MG63 (cell line): Measurements from ENCODE around the gene VWC2. TPM values are rescaled to one million over a fixed set of nuclear protein-coding genes. Genes with fewer than 3 reads are reported as not detected.
A peak's percentile ranks its signal among the peaks of the same experiment; 100 is the strongest.

Experiments
- DNase-seq: peaks from one replicate; pipeline ENCODE4 v3.0.0-alpha.2; 2020
- H3K27me3 ChIP-seq: fragments of 250-450 bp; sonication (Bioruptor Pico); 2 replicates; pipeline ENCODE4 v1.5.1; 2020; ENCODE audit warnings: mild to moderate bottlenecking, moderate library complexity
- H3K36me3 ChIP-seq: fragments of 250-450 bp; sonication (Bioruptor Pico); 2 replicates; pipeline ENCODE4 v1.5.1; 2020; ENCODE audit warnings: mild to moderate bottlenecking, moderate library complexity
- H3K4me3 ChIP-seq: fragments of 250-450 bp; sonication (Bioruptor Pico); 2 replicates; pipeline ENCODE4 v1.5.1; 2020; ENCODE audit warnings: mild to moderate bottlenecking, moderate library complexity
- H3K9me3 ChIP-seq: fragments of 250-450 bp; sonication (Bioruptor Pico); 2 replicates; pipeline ENCODE4 v1.5.1; 2020; ENCODE audit warnings: mild to moderate bottlenecking, moderate library complexity
- total RNA-seq: library from RNA; depleted of rRNA; stranded (reverse); fragments of >200 nt; shearing (Covaris generic); gene quantifications from 2 replicates; pipeline ENCODE4 v1.2.3, GENCODE V29; 2014; ENCODE audit warnings: low replicate concordance; rRNA removed

Gene VWC2
- not detected in 2 replicates for total RNA-seq

DNA sequence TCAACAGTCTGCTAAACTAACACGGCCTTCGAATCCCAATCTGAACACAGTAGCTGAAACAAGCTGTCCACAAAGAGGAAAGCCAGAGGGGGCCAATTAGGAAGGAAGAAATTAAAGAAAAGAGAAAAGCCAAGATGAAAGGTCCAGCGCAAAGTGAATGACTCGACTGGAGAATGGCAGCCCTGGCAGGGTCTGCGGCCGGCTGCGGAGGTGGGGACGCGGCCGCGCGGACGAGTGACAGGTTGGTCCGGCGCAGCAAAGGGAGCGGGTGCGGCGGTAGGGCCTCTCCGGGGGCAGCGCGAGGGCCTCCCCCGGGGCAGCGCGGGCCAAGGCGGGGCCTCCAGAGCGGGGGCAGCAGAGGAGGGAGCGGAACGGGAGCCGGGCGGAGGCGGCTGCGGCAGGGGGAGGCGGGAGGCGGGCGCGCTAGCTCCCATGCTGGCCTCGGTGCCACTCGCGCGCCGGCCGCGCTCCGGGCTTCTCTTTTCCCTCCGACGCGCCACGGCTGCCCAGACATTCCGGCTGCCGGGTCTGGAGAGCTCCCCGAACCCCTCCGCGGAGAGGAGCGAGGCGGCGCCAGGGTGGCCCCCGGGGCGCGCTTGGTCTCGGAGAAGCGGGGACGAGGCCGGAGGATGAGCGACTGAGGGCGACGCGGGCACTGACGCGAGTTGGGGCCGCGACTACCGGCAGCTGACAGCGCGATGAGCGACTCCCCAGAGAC lies at the start of gene VWC2:
Gene VWC2 (plus strand): TSS at position 421 of the 718 bp plus-strand sequence. CDS start 1,798 bp downstream, outside the sequence.
- H3K36me3 ChIP-seq = no peaks in the 10 kb centered on the region
- H3K9me3 ChIP-seq = no peaks in the 10 kb centered on the region
- H3K27me3 ChIP-seq = peaks cover 34% of the 10 kb centered on the region
- no peak for DNase-seq
- H3K4me3 ChIP-seq = peak within 1 kb of the TSS; percentile 24

DNA sequence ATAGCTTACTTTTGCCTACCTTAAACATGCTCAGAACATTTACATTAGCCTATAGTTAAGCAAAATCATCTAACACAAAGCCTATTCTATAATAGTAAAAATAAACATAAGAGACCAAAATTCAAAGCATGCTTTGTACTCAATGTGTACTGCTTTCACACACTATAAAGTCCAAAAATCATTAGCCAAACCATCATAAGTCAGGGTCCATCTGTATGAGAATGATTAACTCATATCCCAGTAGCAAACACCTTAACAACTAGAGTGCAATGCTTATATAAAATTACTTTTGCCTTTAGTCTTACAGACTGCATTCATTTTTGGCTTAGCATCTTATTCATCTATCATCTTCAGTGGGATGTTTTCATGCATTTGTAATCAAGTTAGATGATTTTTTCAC lies 49.4 kb upstream of the VWC2 start:
- DNase-seq = no peak
- Histone ChIP-seq H3K9me3 (no peaks in the 10 kb centered on the region), H3K36me3 (no peaks in the 10 kb centered on the region), H3K27me3 (no peaks in the 10 kb centered on the region), H3K4me3 (no peak overlapping the region)

GRCh38 chr7:49731836-49732235 lies 41.6 kb upstream of the VWC2 start:
- Histone ChIP-seq H3K9me3 (no peaks in the 10 kb centered on the region), H3K4me3 (no peak overlapping the region), H3K36me3 (no peaks in the 10 kb centered on the region), H3K27me3 (no peaks in the 10 kb centered on the region)
- no peak for DNase-seq

DNA sequence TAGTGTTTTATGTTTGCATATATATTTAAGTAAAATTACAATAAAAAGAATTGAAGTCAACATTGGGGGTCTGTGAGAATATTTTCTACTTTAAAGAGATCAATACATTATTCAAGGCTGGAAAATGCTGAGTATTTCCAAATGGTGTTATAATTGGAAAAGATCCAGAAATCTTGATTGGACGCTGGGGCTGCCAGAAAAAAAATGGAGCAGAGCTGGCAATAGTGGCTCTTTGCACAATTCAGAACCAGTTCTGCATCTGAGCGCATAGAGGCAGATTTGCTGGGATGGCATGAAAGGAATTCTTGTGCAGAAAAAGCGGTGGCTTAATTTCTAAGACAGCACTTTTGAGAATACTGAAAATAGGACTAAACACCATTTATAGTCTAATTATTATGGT lies 10.8 kb upstream of the VWC2 start:
- no peak overlapping the region for H3K4me3 ChIP-seq
- H3K27me3 ChIP-seq = no peaks in the 10 kb centered on the region
- no peaks in the 10 kb centered on the region for H3K9me3 ChIP-seq
- no peaks in the 10 kb centered on the region for H3K36me3 ChIP-seq
- DNase-seq = no peak

GRCh38 chr7:49763791-49764190 lies 9.6 kb upstream of the VWC2 start:
- Histone ChIP-seq H3K36me3 (no peaks in the 10 kb centered on the region), H3K9me3 (no peaks in the 10 kb centered on the region), H3K27me3 (no peaks in the 10 kb centered on the region), H3K4me3 (no peak overlapping the region)
- DNase-seq = no peak

DNA sequence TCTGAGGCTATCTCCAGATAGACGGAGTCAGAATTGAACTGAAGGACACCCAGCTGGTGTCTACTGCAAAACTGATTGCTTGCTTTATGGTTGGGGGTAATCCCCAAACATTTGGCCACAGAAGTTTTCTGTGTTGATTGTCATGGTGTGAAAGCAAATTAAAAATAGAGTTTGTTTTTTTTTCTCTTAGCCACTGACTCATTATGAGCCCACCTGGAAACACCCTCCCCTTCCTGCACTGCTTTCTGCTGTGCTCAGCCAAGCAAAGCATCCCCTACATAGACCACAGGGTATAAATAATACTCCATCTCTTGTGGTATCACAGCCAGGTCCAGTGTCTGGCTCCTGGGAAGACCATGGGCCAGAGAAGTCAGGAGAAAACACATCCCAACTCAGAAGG lies 6.5 kb upstream of the VWC2 start:
- no peak for DNase-seq

DNA sequence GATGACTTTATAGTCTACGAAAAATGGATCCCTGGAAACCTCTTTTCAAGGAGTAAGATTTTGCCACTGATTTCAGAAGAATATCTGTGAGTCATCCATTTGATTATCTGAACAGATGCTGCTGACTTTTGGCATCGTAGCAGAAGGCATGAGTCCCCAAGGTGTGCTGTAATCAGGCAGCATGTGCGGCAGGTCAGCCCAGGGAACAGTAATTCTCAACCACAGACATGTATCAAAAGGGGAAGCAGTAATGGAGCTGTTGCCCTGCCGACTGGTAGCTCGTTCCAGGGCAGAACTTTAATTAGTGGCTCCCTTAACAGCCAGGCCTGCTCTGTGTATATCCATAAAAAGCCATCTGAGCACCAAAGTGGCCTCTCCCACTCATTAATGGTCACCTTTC lies 5.7 kb upstream of the VWC2 start:
- no peaks in the 10 kb centered on the region for H3K9me3 ChIP-seq
- DNase-seq = no peak
- H3K27me3 ChIP-seq = no peaks in the 10 kb centered on the region; the same call in 1 of the 2 replicates
- no peaks in the 10 kb centered on the region for H3K36me3 ChIP-seq
- no peak overlapping the region for H3K4me3 ChIP-seq

More for the DNA sequence above, 6.5 kb upstream of the VWC2 start:
- no peaks in the 10 kb centered on the region for H3K9me3 ChIP-seq
- H3K36me3 ChIP-seq = no peaks in the 10 kb centered on the region
- H3K4me3 ChIP-seq = no peak overlapping the region
- H3K27me3 ChIP-seq = no peaks in the 10 kb centered on the region

DNA sequence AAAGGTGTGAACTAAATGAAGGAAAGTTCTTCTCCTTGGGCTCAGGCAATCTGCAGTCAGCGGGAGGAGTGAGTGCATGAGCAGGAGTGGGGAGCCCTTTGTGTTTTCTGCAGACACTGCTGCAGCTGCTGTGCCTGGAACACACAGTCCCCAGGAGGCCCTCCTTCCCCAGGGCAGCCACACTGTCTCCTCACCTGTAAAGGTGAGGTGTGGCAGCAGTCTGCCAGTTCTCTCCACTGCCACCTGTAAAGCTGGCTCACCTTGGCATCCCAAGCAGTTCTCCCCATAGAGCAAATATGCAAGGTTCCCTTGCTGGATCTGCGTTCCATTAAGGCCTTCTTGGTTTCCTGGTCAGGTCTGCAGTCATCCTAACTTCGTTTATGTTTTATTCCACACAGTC lies 5.2 kb upstream of the VWC2 start:
- DNase-seq = no peak
- Histone ChIP-seq H3K27me3 (peaks cover 5% of the 10 kb centered on the region; the same call in 1 of the 2 replicates), H3K9me3 (no peaks in the 10 kb centered on the region), H3K4me3 (no peak overlapping the region), H3K36me3 (no peaks in the 10 kb centered on the region)

DNA sequence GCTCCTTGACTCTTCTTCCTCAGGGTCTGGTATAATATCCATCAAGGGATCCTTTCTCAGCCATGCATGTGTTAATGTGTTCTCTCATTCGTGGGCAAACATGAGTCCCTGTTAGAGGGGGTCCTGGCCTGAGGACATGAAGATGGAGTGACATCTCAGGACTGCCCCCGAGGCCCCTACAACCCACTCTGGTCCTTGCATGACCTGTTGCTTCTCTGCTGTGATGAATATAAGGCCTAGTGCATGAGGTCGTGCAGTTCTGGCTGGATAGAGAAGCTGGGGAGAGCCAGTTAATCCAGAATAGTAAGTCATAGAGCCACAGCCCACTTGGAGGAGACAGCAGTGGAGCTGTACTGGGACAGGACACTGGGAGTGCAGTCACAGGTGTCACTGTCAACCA lies 4.6 kb upstream of the VWC2 start:
- Histone ChIP-seq H3K4me3 (no peak overlapping the region), H3K9me3 (no peaks in the 10 kb centered on the region), H3K27me3 (peaks cover 9% of the 10 kb centered on the region; the same call in 1 of the 2 replicates), H3K36me3 (no peaks in the 10 kb centered on the region)
- no peak for DNase-seq

DNA sequence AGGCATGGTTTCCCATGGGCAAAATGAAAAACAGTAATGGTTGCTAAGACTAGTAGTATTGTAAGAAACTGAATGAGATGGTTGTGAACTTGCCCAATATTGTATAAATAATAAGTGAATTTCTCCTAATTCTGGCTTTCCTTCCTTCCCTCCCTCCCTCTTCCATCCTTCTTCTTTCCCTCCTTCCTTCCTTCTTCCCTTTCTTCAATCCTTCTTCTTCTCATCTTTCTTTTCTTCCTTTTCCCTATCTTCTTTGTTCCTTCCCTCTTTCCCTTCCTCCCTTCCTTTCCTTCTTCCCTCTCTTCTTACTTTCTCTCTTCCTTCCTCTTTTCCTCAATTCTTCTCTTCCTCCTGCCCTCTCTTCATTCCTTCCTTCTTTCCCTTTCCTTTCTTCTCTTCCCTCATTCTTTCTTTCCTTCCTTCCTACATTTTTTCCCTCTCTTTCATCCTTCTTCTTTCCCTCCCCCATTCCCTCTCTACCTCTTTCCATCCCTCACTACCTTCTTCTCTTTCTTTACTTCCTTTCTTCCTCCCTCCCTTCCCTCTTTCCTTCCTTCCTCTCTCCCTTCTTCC lies 4.1 kb upstream of the VWC2 start:
- peaks cover 13% of the 10 kb centered on the region for H3K27me3 ChIP-seq
- H3K36me3 ChIP-seq = no peaks in the 10 kb centered on the region
- no peak for DNase-seq
- no peaks in the 10 kb centered on the region for H3K9me3 ChIP-seq
- no peak overlapping the region for H3K4me3 ChIP-seq

DNA sequence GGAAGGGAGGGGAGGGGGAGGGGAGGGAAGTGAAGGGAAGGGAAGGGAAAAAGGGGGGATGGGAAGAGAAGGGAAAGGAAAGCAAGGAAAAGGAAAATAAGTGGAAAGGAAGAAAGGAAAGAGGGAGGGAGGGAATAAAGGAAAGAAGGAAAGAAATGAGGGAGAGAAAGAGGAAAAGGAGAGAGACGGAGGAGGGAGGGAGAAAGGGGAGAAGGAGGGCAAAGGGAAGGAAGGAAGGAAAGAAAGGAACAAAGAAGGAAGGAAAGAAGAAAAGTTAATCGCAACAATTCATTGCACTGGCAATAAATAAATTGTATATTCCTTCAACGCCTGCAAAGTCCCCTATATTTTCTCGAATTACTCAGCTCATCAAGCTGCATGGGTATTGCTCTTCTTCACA lies 2.6 kb upstream of the VWC2 start:
- DNase-seq = no peak
- Histone ChIP-seq H3K4me3 (no peak overlapping the region), H3K9me3 (no peaks in the 10 kb centered on the region), H3K27me3 (peaks cover 25% of the 10 kb centered on the region), H3K36me3 (no peaks in the 10 kb centered on the region)

GRCh38 chr7:49771427-49772176 lies 1.8 kb upstream of the VWC2 start:
- DNase-seq = no peak
- Histone ChIP-seq H3K36me3 (no peaks in the 10 kb centered on the region), H3K27me3 (peaks cover 32% of the 10 kb centered on the region), H3K4me3 (no peak overlapping the region), H3K9me3 (no peaks in the 10 kb centered on the region)

- Histone ChIP-seq H3K36me3 (no peaks in the 10 kb centered on the region), H3K9me3 (no peaks in the 10 kb centered on the region), H3K4me3 (no peak overlapping the region), H3K27me3 (peaks cover 34% of the 10 kb centered on the region)
- no peak for DNase-seq
Observed at GRCh38 chr7:49772916-49773217, 571 bp upstream of the VWC2 start.

GRCh38 chr7:49773936-49774458 lies 559 bp downstream of the VWC2 start:
- Histone ChIP-seq H3K9me3 (no peaks in the 10 kb centered on the region), H3K4me3 (peak overlapping the region; percentile 24), H3K27me3 (peaks cover 34% of the 10 kb centered on the region), H3K36me3 (no peaks in the 10 kb centered on the region)
- no peak for DNase-seq

GRCh38 chr7:49774459-49775064 lies 1.1 kb downstream of the VWC2 start:
- no peak for DNase-seq
- no peaks in the 10 kb centered on the region for H3K36me3 ChIP-seq
- H3K4me3 ChIP-seq = peak overlapping the region; percentile 24; the same call in 1 of the 2 replicates
- peaks cover 34% of the 10 kb centered on the region for H3K27me3 ChIP-seq
- no peaks in the 10 kb centered on the region for H3K9me3 ChIP-seq

GRCh38 chr7:49775065-49775948 lies 1.9 kb downstream of the VWC2 start:
- Histone ChIP-seq H3K4me3 (no peak overlapping the region), H3K27me3 (peaks cover 34% of the 10 kb centered on the region), H3K9me3 (no peaks in the 10 kb centered on the region), H3K36me3 (no peaks in the 10 kb centered on the region)
- no peak for DNase-seq
